Stimulated activated memory B cell treated with anti-CD40 and anti-IgM and Interleukin-4, amounts not matched to agents 10 μg/mL and 1 μg/mL and 100 μg/mL, for 72 hours (primary cell): Measurements from ENCODE around the gene GLG1.

Experiments
- ATAC-seq: fragments of 150-1000 bp; cut with Tn5 transposase; 2 replicates; pipeline ENCODE4 v1.10.0; 2021
- H3K27ac Mint-ChIP-seq: one replicate; pipeline ENCODE4 v1.8.0; 2022; ENCODE audit warnings: mild to moderate bottlenecking, mixed read lengths
- H3K27me3 Mint-ChIP-seq: one replicate; pipeline ENCODE4 v1.8.0; 2022; ENCODE audit warnings: mixed read lengths
- H3K36me3 Mint-ChIP-seq: one replicate; pipeline ENCODE4 v1.8.0; 2022; ENCODE audit warnings: mixed read lengths
- H3K4me1 Mint-ChIP-seq: one replicate; pipeline ENCODE4 v1.8.0; 2022; ENCODE audit warnings: mixed read lengths
- H3K4me3 Mint-ChIP-seq: one replicate; pipeline ENCODE4 v1.8.0; 2022; ENCODE audit warnings: mild to moderate bottlenecking, moderate library complexity, mixed read lengths
- H3K9me3 Mint-ChIP-seq: one replicate; pipeline ENCODE4 v1.8.0; 2022; ENCODE audit warnings: mixed read lengths

The GLG1 gene

DNA sequence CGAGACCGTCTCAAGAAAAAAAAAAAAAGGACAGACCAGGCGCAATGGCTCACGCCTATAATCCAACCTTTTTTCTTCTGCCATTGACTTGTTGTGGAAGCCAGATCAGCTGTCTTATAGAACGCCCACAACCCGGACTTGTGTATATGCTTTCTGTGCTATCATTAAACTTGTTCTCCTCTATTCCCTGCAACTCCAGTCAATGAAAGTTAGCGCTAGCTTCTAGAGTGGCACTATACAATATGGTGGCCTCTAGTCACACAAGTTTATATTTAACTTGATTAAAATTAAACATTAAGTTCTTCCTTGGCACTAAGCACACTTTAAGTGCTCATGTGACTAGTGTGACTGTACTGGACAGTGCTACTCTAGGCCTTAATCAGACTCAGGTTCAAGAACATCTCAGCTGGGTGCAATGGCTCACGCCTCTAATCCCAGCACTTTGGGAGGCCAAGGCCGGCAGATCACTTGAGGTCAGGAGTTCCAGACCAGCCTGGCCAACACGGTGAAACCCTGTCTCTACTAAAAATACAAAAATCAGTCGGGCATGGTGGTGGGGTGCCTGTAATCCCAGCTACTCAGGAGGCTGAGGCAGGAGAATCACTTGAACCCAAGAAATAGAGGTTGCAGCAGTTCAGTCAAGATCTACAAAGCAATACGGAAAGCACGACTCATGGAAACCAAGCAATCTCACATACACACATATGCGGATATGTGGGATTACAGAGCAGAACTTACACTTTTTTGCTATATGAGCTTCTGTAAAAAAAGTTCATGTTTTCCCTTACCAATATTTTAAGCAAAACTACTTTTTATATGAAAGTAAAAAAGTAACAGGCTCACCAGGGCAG lies 18.8 kb upstream of the GLG1 start:
- Mint-ChIP-seq H3K27me3 (no peaks in the 10 kb centered on the region), H3K4me3 (no peak overlapping the region), H3K36me3 (peaks cover 71% of the 10 kb centered on the region), H3K4me1 (peaks cover 35% of the 10 kb centered on the region), H3K27ac (peak overlapping the region; percentile 67), H3K9me3 (no peaks in the 10 kb centered on the region)
- no peak for ATAC-seq

DNA sequence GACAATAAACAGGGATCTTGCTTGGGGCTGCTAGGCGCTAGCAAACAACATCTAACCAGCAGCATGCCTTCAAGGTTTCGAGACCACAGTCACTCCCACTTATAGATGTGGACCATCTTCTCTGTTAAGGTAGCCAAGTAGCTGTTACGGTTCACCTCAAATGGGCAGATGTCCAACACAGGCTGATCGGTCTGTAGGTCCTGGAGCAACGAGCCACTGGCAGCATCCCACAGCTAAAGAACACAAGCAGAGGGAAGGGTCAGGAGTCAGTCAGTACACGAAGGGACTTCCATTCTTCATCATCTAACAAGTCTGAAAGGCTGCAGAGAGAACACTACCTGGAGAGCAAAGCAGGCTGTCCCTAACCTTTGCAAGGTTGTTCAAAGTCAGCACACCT lies 16.9 kb upstream of the GLG1 start:
- H3K4me1 Mint-ChIP-seq, result peaks cover 24% of the 10 kb centered on the region
- H3K9me3 Mint-ChIP-seq, result no peaks in the 10 kb centered on the region
- H3K27ac Mint-ChIP-seq, result no peak overlapping the region
- no peak overlapping the region for H3K4me3 Mint-ChIP-seq
- H3K36me3 Mint-ChIP-seq, result peaks cover 61% of the 10 kb centered on the region
- ATAC-seq, result no peak
- H3K27me3 Mint-ChIP-seq, result no peaks in the 10 kb centered on the region

DNA sequence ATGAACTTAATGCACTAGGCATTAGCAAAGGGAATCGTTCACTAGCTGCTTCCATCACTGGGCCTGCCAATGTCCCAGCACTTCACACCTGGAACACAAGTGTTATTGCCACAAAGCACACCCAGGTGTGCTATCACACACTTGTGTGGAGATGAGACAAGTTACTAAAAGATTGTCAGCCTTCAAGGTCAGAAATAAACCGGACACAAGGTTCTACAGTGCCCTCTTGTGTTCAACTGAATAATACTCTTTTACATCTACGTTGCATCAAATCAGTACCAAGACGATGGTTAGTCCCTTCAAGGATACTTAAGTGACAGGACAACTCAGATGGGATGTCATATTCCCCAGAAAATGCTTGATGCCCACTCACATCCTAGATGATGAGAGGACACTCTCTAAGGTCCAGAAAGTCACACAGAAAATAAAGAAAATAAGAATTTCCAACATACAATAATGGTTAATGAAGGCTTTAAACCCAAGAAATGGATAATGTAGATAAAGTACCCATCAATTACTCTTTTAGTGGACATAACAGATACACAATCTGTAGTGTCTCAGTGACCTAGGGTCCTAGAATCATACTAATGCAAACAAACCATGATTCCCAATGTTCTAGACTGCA lies 16.4 kb upstream of the GLG1 start:
- Mint-ChIP-seq H3K9me3 (no peaks in the 10 kb centered on the region), H3K27ac (peak overlapping the region; percentile 5), H3K27me3 (no peaks in the 10 kb centered on the region), H3K4me3 (no peak overlapping the region), H3K36me3 (peaks cover 57% of the 10 kb centered on the region), H3K4me1 (peaks cover 19% of the 10 kb centered on the region)
- no peak for ATAC-seq

DNA sequence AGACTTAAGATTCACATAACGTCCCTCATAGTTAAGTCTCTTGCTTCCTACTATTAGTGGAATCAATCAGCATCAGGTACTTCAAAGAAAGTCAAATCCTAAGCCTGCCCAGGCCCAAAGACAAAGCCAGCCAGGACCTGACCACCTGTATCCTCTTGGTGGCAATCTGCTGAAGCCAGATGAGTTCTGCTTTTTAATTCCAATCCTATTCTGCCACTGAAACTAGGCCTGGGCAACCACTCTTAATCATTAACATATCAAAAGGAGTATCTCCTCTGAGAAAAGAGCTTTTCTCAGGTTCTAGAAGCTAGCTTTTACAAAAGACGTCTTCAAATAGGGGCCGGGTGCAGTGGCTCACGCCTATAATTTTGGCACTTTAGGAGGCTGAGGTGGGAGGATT lies 15.1 kb upstream of the GLG1 start:
- H3K27me3 Mint-ChIP-seq, result no peaks in the 10 kb centered on the region
- H3K4me3 Mint-ChIP-seq, result no peak overlapping the region
- H3K9me3 Mint-ChIP-seq, result no peaks in the 10 kb centered on the region
- no peak overlapping the region for H3K27ac Mint-ChIP-seq
- peaks cover 8% of the 10 kb centered on the region for H3K4me1 Mint-ChIP-seq
- peaks cover 51% of the 10 kb centered on the region for H3K36me3 Mint-ChIP-seq
- ATAC-seq, result no peak

DNA sequence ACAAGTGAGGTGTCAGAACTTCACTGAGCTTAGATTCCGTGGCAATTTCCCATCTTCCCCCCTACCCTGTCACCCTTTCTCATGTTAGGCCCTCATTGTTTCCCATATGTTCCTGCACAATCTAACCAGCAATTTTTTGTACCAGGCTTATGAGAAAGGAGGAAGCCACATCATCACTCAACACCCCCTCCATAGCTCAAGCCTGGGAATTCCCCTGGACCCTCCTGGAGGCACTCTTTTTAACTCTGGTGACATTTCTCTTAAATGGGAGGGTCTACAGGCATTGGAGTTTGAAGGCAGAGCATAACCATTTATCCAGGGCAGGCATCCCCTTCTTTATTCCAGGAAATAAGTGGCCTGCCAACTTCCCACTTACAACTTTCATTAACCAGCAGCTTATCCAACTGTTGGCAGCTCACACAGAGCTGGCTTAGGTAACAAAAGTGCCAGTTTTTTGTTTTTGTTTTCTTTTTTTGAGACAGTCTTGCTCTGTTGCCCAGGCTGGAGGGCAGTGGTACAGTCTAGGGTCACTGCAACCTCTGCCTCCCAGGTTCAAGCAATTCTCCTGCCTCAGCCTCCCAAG lies 10.4 kb upstream of the GLG1 start:
- no peaks in the 10 kb centered on the region for H3K27me3 Mint-ChIP-seq
- no peaks in the 10 kb centered on the region for H3K4me1 Mint-ChIP-seq
- H3K9me3 Mint-ChIP-seq, result no peaks in the 10 kb centered on the region
- no peak overlapping the region for H3K4me3 Mint-ChIP-seq
- H3K27ac Mint-ChIP-seq, result no peak overlapping the region
- peaks cover 32% of the 10 kb centered on the region for H3K36me3 Mint-ChIP-seq
- ATAC-seq, result no peak

DNA sequence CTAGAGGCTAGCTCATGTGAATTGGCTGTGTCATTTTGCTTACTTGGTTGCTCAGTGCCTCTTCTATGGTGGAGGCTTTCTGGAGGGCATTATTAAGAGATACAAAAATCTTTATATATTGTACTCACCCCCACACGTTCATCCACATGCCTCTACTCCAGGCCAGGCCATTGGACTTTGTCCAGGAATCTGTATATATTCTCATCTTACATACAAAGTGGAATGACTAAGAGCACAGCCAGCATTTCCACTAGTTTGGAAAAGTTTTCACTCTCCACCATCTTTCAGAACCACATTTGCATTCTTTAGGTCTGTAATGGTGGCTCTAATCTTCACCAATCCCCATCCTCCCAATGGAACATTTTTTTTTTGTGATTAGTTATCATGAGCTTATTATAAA lies 4.8 kb upstream of the GLG1 start:
- H3K9me3 Mint-ChIP-seq, result no peaks in the 10 kb centered on the region
- H3K27ac Mint-ChIP-seq, result no peak overlapping the region
- H3K36me3 Mint-ChIP-seq, result peaks cover 11% of the 10 kb centered on the region
- ATAC-seq, result no peak
- no peaks in the 10 kb centered on the region for H3K27me3 Mint-ChIP-seq
- H3K4me1 Mint-ChIP-seq, result peaks cover 11% of the 10 kb centered on the region
- no peak overlapping the region for H3K4me3 Mint-ChIP-seq

DNA sequence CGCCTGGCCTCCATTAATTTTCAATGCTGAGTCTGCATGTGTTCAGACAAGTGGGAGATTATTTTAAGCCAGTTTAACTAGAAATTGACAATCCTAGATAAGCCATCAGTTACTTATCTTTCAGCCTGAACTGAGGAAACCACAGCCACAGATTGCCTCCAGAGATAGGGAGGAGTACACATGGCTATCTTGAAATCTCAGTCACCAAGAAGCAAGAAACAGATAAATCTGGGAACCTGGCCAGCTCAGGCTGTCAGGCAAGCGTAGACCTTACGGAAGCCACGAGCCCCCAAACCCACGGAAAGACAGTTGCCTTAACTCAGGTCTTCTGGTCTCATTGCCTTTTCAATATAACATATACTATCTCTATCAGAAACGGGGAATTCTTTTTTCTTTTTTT lies 2.0 kb upstream of the GLG1 start:
- H3K9me3 Mint-ChIP-seq, result no peaks in the 10 kb centered on the region
- H3K27me3 Mint-ChIP-seq, result no peaks in the 10 kb centered on the region
- no peak for ATAC-seq
- H3K36me3 Mint-ChIP-seq, result no peaks in the 10 kb centered on the region
- H3K4me3 Mint-ChIP-seq, result no peak overlapping the region
- H3K27ac Mint-ChIP-seq, result no peak overlapping the region
- H3K4me1 Mint-ChIP-seq, result peaks cover 34% of the 10 kb centered on the region

DNA sequence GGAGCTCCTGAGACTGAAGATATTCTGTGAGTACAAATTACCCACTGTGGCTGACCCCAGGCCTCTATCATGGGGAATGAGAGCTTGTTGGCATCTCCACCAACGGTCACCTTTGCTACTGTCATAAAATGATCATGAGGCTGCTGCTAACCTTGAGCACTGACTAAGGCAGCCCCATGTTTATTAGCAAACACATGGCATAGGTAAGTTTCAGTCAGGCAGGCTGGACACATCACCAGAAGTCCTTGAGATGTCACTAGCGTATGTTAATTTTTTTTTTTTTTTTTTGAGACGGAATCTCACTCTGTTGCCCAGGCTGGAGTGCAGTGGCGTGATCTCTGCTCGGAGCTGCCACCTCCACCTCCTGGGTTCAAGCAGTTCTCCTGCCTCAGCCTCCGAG lies 1.5 kb upstream of the GLG1 start:
- Mint-ChIP-seq H3K27ac (no peak overlapping the region), H3K4me3 (no peak overlapping the region), H3K27me3 (no peaks in the 10 kb centered on the region), H3K4me1 (peaks cover 40% of the 10 kb centered on the region), H3K36me3 (no peaks in the 10 kb centered on the region), H3K9me3 (no peaks in the 10 kb centered on the region)
- no peak for ATAC-seq

DNA sequence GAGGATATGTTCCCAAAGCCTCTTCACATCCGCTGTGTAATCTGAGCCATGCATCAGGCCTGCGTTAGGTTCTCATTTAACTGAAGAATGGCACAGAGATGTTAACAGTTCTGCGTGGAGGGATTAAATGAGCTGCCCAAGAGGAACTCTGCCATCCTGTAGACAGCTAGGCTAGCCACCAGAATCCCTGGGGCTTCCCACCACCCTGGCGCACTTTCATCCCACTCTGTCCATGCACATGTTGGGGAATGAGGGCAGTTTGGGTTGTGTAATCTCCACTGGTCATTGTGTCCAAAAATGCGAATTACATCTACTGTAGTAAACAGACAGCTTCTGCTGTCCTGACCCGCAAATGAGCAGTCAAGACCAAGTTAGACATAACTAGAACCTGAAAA lies 1.0 kb upstream of the GLG1 start:
- Mint-ChIP-seq H3K4me1 (peaks cover 44% of the 10 kb centered on the region), H3K27me3 (no peaks in the 10 kb centered on the region), H3K9me3 (no peaks in the 10 kb centered on the region), H3K27ac (peak overlapping the region; percentile 96), H3K4me3 (no peak overlapping the region), H3K36me3 (no peaks in the 10 kb centered on the region)
- no peak for ATAC-seq

DNA sequence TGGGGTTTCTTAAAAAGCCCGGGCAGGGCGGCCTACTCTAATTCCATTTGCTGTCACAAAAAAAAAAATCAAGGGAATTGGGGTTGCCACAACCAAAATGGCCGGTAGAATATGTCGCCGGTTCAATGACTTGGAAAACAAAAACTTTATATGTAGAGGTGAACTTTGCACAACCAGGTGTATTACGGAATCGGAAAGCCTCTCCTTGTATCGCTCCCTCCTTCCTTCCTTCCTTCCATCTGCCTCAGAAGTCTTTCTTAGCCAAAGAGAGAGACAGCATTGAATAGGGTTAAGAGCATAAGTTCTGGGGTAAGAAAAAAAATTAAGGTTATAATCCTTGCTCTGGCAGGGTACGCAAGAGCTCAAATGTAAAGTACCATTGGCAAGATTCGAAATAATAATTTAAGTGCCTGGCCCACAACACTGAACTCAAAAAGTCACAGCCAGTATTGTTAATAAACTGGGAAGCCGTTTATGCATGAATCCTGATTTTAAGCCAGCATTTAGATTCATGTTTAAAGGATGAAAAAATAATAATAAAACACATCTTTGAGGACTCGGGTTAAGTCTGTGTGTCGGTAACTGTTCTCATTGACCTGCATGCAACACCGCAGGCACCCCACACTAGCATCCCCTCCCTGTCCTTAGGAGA lies 522 bp upstream of the GLG1 start:
- Mint-ChIP-seq H3K4me3 (peak overlapping the region; percentile 98), H3K27ac (peak overlapping the region; percentile 96), H3K9me3 (no peaks in the 10 kb centered on the region), H3K36me3 (no peaks in the 10 kb centered on the region), H3K27me3 (no peaks in the 10 kb centered on the region), H3K4me1 (peaks cover 49% of the 10 kb centered on the region)
- ATAC-seq, result peak; percentile 56

DNA sequence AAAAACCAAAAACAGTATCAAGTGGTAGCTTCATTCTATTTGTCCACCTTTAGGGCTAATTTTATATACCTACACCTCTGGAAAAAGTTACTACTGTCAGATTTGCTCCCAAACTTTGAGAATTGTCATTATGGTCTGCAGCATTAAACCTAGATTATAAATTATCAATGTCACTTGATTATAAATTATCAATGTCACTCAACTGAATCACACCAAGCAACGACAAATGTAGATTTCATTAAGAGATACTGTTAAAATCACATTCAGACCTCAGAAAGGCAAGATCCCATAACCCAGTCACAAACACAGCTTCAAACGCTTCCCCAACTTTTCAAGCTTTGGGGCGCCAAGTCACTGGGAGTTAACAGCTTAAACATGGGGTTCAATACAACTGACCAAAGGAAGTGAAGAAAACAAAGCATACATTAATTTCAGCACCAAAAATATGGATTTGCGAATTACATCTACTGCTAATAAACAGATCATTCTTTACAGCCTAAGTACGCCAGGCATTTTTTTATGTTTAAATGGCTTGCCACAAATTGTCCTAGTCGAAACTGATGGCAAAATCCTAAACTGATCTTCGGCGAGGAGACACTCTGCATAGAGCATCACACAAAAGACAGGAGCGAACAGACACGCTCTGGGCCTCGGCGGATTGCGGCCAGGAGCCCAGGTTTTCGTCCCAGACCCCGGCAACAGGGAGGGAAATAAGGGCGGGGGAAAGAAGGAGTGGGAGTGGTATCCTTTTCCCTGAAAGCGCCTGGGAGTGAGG lies 981 bp downstream of the GLG1 start:
- Mint-ChIP-seq H3K27me3 (no peaks in the 10 kb centered on the region), H3K36me3 (no peaks in the 10 kb centered on the region), H3K27ac (peak overlapping the region; percentile 96), H3K4me1 (peaks cover 60% of the 10 kb centered on the region), H3K9me3 (no peaks in the 10 kb centered on the region), H3K4me3 (peak overlapping the region; percentile 98)
- no peak for ATAC-seq

DNA sequence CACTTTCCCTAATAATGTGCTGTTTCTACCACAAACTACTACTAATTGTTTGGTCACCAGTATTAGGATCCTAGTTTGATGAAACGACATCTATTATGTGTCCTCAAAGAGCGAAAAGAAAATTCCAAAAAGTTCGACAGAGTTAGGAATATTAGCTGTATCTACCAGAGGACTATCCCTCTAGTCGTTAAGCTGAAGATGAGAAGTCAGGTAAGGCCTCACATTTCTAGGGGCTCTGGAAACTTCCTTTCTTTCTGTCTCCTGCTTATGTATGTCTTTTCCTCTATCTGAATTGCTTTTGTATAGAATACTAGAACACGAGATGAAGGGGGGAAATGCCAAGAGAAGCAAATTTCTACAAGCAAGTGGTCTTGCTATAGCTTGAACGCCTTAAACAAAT lies 1.6 kb downstream of the GLG1 start:
- ATAC-seq, result no peak
- Mint-ChIP-seq H3K27me3 (no peaks in the 10 kb centered on the region), H3K4me1 (peaks cover 66% of the 10 kb centered on the region), H3K9me3 (no peaks in the 10 kb centered on the region), H3K27ac (peak overlapping the region; percentile 96), H3K36me3 (peaks cover under 1% of the 10 kb centered on the region), H3K4me3 (peak overlapping the region; percentile 98)

DNA sequence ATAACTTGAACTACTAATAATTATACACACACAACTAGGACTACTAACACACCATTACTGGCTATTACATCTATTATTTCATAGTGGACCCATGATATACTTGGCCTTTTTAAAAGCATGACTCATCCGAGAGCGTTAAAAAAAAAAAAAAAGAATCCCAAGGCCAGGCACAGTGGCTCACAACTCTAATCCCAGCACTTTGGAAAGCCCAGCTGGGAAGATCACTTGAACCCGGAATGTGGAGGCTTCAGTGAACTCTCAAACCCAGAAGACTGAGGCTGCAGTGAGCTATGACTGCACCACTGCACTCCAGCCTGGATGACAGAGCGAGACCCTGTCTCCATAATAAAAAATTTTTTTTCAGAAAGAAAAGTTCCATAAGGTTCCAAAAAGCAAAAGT lies 3.1 kb downstream of the GLG1 start:
- no peak overlapping the region for H3K4me3 Mint-ChIP-seq
- no peaks in the 10 kb centered on the region for H3K9me3 Mint-ChIP-seq
- no peak for ATAC-seq
- H3K27ac Mint-ChIP-seq, result no peak overlapping the region
- peaks cover 79% of the 10 kb centered on the region for H3K4me1 Mint-ChIP-seq
- no peaks in the 10 kb centered on the region for H3K27me3 Mint-ChIP-seq
- peaks cover 8% of the 10 kb centered on the region for H3K36me3 Mint-ChIP-seq

DNA sequence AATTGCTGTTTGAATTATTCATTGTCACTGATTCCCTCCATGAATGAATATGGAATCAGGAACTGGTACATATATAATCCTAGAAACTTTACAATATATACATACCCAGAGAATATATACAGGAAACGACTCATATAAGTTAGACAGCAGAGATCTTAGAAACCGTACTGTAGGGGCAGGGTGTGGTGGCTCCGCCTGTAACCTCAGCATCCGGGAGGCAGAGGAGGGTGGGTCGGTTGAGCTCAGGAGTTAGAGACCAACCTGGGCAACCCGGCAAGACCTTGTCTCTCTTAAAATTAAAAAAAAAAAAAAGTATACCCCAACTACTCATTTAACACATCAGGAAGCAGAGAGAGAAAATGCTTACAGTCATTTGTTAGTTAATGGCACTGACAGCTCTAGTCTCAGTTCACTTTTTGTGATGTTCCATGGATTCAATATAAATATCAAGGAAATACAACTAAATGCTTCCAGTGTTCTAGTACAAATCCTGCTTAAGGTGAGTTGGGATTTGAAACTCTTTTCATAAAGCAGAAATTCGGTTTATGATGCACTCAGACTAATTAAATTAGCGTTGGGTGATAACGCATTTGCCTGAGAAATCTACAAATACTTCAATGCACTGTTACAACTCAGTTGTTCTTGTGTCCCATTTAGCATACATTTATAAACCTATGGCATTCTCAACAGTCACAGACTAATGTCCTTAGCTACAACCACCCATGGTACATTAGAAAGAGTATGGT lies 5.6 kb downstream of the GLG1 start:
- Mint-ChIP-seq H3K4me3 (no peak overlapping the region), H3K4me1 (peaks cover 73% of the 10 kb centered on the region), H3K27ac (peak overlapping the region; percentile 44), H3K9me3 (no peaks in the 10 kb centered on the region), H3K36me3 (peaks cover 16% of the 10 kb centered on the region), H3K27me3 (no peaks in the 10 kb centered on the region)
- peak; percentile 83 for ATAC-seq
